K562 (cell line): ENCODE results near the gene NTRK1. TPM values are rescaled to one million over a fixed set of nuclear protein-coding genes. Genes with fewer than 3 reads are reported as not detected.

ENCODE experiments used
- CSDE1 ChIP-seq, 2 experiments: fragments of 450-650 bp; IDR thresholded peaks; 2 replicates each; pipeline ENCODE4 v1.6.1; 2016; ENCODE audit warnings: mild to moderate bottlenecking in 1 of 2
- HIVEP1 ChIP-seq: fragments of 250-450 bp; sonication (Bioruptor Pico); IDR thresholded peaks from 2 replicates; pipeline ENCODE4 v1.4.0; 2020; ENCODE audit warnings: mild to moderate bottlenecking
- HMGN3 ChIP-seq: IDR thresholded peaks from 2 replicates; pipeline ENCODE4 v1.6.1; 2011; ENCODE audit warnings: borderline replicate concordance, low read depth, mild to moderate bottlenecking, mixed read lengths, low read length; ENCODE audit not compliant: insufficient read length; ENCODE audit errors: extremely low read depth
- NR4A1 ChIP-seq, 2 experiments: fragments of 250-450 bp in 1 of 2; fragments of 450-650 bp in 1 of 2; sonication (Bioruptor Pico) in 1 of 2; IDR thresholded peaks; 2 replicates each; pipeline versions ENCODE4 v1.4.0 to v1.6.1; 2016 to 2020; ENCODE audit warnings: mild to moderate bottlenecking in 2 of 2, missing compliant biosample characterization in 1 of 2, missing genetic modification characterization in 1 of 2, moderate library complexity in 1 of 2
- SIRT6 ChIP-seq: IDR thresholded peaks from one replicate; pipeline ENCODE4 v1.6.1; 2012; ENCODE audit warnings: low read depth, mild to moderate bottlenecking, control low read depth, inconsistent platforms, low read length, moderate library complexity
- SMARCA5 ChIP-seq: fragments of 450-650 bp; IDR thresholded peaks from 2 replicates; pipeline ENCODE4 v1.6.1; 2016
- ZBTB49 ChIP-seq: sonication (generic); formaldehyde crosslinking; IDR thresholded peaks from 2 replicates; pipeline ENCODE4 v1.8.0; 2022; ENCODE audit warnings: missing genetic modification reagents, mild to moderate bottlenecking, borderline replicate concordance
- ZNF140 ChIP-seq: fragments of 250-450 bp; sonication (Bioruptor Pico); IDR thresholded peaks from 2 replicates; pipeline ENCODE4 v1.8.0; 2021; ENCODE audit warnings: moderate library complexity, mild to moderate bottlenecking, inconsistent platforms
- ZNF592 ChIP-seq: fragments of 450-650 bp; IDR thresholded peaks from 2 replicates; pipeline ENCODE4 v1.6.1; 2017; ENCODE audit warnings: antibody characterized with exemption, mild to moderate bottlenecking
- polyA plus RNA-seq, 8 experiments: library from polyadenylated mRNA; depleted of rRNA in 4 of 8; stranded (reverse) in 5 of 8; unstranded in 3 of 8; fragments of >200 nt; fragmentation: Nextera tagmentation in 2 of 8; fragmentation: Illumina TruSeq in 1 of 8; extraction: Ambion mirVana in 2 of 8; extraction: Trizol in 1 of 8; gene quantifications; 2 replicates each; pipeline versions ENCODE4 v1.2.1 to v1.2.3, GENCODE V29; 2011 to 2014; ENCODE audit warnings: inconsistent platforms in 1 of 8, missing spikeins in 1 of 8
- total RNA-seq, 7 experiments: library from RNA; depleted of rRNA in 6 of 7; stranded (reverse); fragments of >200 nt in 6 of 7; fragmentation: Illumina TruSeq in 2 of 7; extraction: Trizol in 2 of 7; gene quantifications; 2 replicates each; pipeline versions ENCODE4 v1.2.1 to v1.2.3, GENCODE V29; 2011 to 2021; ENCODE audit warnings: low replicate concordance in 1 of 7
- TF ChIP-seq, protein P1 (sequence below): fragments of 200-400 bp; formaldehyde crosslinking; IDR thresholded peaks from 2 replicates; pipeline ENCODE4 v1.6.1; 2017; ENCODE audit warnings: mild to moderate bottlenecking, low read depth, low read length, moderate library complexity
- TF ChIP-seq, protein P2 (sequence below): fragments of 450-650 bp; IDR thresholded peaks from 2 replicates; pipeline ENCODE4 v1.7.1; 2018; ENCODE audit warnings: mild to moderate bottlenecking, low read depth; ENCODE audit not compliant: partially characterized antibody

NTRK1 gene
- total and polyA plus RNA-seq, 9 of the 15 experiments (the other 6 are each of a cell fraction or from before 2014, with no cell fraction given): 0.46 to 30.0 (median 7.9) TPM

GRCh38 chr1:156816561-156817328 is 43.9 kb upstream of the NTRK1 start, which contains the start of gene SH2D2A (continued):
- no peak for TF ChIP-seq HMGN3
- no peak for TF ChIP-seq CSDE1 (IDR thresholded peaks at IDR 0.05)
- TF ChIP-seq NR4A1 (CRISPR knock-in tag; IDR thresholded peaks at IDR 0.05): no peak
- TF ChIP-seq NR4A1 (tag; IDR thresholded peaks at IDR 0.05): 0 out of 2 replicates have a peak, but pooled peaks have one; percentile 21
- no peak for TF ChIP-seq ZNF140
- TF ChIP-seq ZNF592: peak; percentile 73
- TF ChIP-seq HIVEP1: no peak
- TF ChIP-seq ZBTB49 (CRISPR knock-in tag): no peak
- peak; percentile 74; the same call in 1 of the 2 replicates for TF ChIP-seq SMARCA5
- TF ChIP-seq, protein P1, sequence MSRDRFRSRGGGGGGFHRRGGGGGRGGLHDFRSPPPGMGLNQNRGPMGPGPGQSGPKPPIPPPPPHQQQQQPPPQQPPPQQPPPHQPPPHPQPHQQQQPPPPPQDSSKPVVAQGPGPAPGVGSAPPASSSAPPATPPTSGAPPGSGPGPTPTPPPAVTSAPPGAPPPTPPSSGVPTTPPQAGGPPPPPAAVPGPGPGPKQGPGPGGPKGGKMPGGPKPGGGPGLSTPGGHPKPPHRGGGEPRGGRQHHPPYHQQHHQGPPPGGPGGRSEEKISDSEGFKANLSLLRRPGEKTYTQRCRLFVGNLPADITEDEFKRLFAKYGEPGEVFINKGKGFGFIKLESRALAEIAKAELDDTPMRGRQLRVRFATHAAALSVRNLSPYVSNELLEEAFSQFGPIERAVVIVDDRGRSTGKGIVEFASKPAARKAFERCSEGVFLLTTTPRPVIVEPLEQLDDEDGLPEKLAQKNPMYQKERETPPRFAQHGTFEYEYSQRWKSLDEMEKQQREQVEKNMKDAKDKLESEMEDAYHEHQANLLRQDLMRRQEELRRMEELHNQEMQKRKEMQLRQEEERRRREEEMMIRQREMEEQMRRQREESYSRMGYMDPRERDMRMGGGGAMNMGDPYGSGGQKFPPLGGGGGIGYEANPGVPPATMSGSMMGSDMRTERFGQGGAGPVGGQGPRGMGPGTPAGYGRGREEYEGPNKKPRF: no peak
- TF ChIP-seq, protein P2, sequence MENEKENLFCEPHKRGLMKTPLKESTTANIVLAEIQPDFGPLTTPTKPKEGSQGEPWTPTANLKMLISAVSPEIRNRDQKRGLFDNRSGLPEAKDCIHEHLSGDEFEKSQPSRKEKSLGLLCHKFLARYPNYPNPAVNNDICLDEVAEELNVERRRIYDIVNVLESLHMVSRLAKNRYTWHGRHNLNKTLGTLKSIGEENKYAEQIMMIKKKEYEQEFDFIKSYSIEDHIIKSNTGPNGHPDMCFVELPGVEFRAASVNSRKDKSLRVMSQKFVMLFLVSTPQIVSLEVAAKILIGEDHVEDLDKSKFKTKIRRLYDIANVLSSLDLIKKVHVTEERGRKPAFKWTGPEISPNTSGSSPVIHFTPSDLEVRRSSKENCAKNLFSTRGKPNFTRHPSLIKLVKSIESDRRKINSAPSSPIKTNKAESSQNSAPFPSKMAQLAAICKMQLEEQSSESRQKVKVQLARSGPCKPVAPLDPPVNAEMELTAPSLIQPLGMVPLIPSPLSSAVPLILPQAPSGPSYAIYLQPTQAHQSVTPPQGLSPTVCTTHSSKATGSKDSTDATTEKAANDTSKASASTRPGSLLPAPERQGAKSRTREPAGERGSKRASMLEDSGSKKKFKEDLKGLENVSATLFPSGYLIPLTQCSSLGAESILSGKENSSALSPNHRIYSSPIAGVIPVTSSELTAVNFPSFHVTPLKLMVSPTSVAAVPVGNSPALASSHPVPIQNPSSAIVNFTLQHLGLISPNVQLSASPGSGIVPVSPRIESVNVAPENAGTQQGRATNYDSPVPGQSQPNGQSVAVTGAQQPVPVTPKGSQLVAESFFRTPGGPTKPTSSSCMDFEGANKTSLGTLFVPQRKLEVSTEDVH: no peak
- no peak for TF ChIP-seq SIRT6
